IPS DF 4.7 (cell line): ENCODE measurements around the gene EGFL8.
"Not testable (repeated sequence)": the region's sequence is repeated elsewhere in the genome, so short reads cannot be mapped to it uniquely, and the experiment has no call there.

ENCODE experiments used
- DNase-seq: peaks from one replicate; pipeline ENCODE4 v3.0.0-alpha.2; 2013; ENCODE audit warnings: low spot score; ENCODE audit errors: extremely low read depth

EGFL8 gene

DNA sequence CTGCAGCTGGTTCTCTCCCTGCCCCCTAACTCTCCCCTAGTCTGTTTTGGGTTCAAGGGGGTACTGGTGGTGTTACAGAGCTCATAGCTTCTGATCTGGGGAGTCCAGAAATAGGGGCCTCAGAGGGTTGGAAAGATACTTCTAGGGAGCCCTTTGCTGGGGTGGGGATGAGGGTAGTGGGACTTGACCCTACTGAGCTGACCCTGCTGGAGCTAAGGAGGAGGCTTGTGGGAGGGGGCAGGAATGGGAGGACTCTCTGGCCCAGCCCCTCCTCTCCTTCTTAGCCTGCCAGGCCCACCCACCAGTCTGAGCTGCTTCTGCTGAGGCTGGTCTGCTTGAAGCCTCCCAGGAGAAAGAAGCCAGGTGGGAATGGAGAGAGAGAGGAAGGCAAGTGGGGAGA is at the start of gene EGFL8:
Gene EGFL8, plus strand, starts transcription at position 301 of the 400 bp plus-strand sequence. CDS start 1,571 bp downstream, outside the sequence.
- no peak for DNase-seq

DNA sequence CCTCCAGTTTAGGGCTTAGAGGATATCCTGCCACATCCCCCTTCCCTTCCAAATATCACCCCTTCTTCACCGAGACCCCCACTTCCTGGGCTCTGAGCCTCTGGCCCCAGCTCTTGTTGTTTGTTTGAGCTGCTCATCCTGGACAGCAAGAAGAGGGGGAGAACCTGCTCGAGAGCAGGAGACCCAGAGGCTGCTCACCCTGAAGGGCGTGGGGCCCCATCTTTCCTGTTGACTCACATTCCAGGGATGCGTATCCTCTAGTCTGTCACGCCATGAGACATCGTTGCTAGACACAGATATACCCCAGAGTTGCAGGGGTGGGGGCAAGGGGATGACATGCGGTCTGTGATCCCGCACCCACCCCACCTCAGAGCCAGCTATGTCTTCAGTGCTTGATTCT is 49.6 kb upstream of the EGFL8 start:
- DNase-seq: no peak

DNA sequence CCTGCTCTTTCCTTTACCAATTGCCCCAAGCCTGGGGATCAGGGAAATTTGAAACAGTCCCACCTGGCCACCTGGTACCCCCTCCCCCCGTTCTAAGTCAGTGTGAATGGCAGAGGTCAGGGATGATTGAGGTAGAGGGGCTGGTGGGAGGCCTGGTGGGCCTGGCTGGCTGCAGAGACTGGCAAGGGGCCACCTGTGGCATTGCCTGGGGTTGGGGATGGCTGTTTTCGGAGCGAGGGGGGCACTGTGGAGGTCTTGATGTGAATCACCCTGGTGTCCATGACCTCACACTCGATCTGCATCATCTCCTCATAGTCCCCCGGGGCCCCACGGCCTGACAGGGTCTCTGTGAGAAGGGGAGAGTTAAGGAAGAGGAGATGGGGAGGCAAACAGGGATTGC is 48.8 kb upstream of the EGFL8 start:
- no peak for DNase-seq

DNA sequence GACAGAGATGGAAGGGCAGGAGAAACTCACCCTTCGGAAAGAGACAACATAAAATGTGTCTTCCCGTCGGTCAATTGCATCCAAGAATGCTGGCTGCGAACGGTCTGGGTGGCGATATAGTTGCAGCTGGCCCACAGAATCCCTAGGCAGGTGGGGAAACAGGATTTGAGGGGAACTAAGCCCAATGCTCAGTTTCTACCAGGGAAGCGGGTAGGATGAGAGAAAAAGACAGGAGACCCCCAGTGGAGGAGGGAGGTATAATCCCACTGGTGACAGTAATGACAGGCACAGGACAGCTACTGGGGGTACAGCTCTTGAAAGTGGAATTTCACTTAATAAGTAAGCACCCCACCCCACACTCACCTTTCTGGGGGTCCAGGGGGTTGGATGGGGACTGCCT is 47.7 kb upstream of the EGFL8 start:
- DNase-seq: no peak

DNA sequence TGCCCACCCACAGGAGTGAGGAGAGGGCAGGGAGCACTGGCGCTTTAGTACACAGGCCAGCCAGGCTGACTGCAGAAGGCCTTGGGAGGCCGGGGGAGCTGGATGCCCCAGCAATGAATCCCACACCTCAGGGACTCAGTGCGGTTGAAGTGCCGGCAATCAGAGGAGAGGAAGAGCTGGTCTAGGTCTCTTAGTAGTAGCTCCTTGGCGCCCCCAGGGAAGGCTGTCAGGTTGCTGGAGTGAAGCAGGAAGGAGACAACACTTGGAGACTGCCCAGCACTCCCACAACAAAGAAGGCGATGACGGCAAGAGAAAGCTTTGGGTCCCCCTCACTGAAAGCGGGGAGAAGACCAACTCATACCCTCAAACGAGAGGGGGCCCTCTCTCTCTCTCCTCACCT is 46.9 kb upstream of the EGFL8 start:
- DNase-seq: no peak

DNA sequence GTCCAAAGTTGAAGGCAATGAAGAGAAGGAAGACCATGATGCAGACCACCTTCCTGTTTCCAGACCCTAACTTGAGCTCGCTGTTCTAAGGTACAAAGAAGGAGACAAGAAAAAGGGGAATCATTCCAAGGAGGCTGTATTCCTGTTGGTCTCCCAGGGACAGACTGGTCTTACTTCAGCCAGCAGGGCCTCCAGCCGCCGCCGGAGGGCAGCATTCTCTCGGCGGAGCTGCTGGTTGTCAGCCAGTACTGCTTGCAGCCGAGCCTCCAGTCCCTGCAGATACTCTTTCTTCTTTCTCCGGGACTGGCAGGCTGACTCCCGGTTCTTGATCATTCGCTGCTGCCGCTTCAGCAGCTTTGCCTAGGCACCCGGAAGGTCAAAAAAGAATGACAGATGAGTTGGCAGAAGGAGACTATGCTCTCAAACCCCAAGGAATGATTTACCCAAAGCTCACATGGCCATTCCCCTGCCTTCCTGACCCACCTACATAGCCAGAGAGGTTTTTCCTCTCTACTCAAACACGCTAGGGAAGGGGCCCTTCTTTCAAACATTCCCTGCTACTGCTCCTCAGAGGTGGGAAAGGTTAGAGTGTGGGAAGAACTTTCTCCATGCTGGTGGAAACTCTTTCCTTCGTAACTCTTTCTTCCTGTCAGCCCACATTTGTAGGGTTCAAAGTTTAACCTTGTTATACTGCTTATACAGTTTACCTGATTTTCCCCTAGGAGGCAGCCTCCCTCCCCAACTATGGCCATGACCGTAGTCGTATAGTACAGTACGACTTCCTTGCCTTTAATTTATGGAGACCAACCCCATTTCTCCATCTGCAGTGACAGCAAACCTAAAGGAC is 45.4 kb upstream of the EGFL8 start:
- DNase-seq: no peak

DNA sequence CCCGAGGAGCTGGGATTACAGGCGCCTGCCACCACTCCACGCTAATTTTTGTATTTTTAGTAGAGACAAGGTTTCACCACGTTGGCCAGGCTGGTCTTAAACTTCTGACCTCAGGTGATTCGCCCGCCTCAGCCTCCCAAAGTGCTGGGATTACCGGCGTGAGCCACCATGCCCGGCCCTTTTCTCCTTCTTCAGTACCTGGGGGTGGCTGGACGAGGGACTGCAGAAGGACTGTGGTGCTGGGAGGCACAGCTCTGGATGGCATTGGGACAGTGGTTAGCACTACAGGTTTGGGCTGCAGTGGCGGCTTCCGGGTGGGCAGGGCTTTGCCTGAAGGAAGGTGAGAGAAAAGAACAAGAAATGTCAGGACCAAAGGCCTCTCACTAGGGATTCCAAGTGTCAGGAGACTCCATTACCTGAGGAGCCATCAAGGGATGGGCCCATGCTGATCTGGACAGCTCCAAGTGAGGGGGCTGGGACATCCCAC is 43.8 kb upstream of the EGFL8 start:
- DNase-seq: no peak

DNA sequence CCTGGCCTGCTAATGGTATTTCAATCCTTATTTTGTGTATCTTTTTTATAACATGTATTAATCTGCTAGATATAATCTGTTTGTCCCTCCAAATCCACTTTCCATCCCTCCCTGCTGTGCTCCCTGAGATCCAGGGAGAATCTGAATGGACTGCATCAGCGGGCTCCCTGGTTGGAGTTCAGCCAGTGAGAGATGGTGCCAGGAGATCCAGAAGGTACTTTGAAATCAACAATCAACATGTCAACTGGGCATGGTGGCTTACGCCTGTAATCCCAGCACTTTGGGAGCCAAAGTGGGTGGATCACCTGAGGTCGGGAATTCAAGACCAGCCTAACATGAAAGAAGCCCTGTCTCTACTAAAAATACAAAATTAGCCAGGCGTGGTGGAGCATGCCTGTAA is 40.7 kb upstream of the EGFL8 start:
- DNase-seq: no peak

DNA sequence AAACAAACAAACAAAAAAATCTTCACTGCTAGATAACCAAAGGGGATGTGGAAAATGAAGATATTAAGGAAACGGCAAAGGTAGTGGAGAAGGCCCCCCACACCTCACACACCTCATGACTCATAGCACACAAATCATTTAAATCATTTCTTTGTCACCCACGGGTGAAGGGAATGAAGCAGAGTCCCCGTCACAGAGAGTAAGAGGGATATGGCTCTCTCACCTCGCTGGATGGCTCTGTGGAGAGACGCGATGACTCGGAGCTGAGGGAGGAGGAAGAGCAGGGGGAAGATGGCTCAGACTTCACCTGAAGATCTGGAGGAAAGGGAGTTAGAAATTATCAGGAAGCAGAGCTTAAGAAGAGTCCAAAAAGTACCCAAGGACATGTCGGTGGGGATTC is 37.5 kb upstream of the EGFL8 start:
- DNase-seq: no peak

DNA sequence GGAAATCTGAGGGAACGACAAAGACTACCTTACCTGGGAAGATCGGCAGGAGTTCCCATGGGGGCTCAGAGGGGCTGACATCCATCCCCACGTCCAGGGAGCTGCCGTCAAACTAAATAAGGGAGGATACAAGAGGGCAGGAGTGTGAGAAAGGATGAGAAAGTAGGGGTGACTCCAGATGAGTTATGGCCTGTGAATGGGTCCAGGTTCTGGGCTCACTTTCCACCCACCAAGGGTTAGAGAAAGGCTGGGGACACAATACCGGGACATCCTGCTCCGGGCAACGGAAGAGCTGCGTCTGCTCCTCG is 37.0 kb upstream of the EGFL8 start:
- no peak for DNase-seq

DNA sequence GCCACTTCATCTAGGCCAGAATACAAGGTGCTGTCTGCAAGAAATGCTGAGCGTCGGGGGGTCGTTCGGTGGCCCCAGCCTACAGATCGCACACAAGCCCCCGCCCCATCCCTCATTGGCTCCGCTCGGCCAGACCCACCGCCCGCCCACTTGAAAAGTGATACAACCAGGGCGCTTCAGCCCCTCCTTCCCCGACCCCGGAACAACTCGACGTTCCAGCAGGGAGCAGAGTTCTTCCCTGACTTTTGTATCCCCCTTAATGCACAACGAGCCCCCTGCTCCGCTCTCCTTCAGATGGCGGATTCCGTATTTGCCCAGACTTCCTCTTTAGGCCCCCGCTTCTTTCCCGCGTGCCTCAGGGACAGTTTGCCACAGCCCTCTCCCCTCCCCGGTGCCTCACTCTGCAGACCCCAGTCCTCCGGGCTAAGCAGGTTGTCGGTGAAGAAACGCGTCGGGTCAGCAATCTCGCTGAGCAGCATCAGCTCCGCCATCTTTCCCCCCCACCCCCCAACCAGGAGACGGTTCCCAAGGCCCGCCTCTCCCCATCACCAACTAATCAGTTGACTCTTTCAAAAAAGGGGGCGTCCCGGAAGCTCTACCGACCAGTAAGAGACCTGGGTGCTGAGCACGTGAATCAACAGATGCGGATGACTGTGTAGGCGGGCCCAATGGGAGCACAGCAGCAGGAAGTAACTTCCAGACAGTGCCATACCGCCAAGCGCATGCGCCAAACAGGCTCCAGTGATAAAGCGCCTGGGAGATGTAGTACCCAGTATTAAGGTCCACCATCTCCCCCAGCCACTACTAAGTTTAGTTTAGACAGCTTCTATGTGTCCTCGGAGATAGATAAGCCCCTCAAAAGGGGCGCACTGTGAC is 36.4 kb upstream of the EGFL8 start, which contains the start of gene ATF6B:
Gene ATF6B, minus strand, starts transcription at position 530 of the 876 bp plus-strand sequence. Its CDS starts 39 bp downstream, at position 491.
- peak; percentile 95 for DNase-seq

DNA sequence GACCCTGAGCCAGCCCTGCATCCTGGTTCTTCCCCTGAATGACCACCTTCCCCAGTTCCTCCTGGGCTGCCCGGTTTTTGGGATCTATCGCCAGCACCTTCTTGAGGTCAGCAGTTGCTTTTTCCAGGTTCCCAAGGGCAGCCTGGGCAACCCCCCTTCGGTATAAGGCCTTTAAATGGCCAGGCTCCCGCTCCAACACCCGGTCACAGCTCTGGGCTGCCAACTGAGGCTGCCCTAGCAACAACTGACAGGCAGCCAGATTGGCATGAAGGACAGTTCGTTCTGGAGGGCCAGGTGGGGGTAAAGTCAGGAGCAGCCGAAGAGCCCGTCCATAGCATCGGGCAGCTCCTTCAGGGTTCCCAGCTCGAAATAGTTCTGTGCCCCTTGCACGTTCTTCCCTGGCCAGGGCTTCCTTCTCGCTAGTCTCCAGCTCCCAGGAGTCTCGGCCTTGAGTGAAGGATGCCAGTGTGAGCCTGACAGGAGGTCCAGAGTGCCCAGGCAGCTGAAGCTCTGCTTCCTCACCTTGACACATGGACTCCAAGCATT is 35.6 kb upstream of the EGFL8 start:
- no peak for DNase-seq

DNA sequence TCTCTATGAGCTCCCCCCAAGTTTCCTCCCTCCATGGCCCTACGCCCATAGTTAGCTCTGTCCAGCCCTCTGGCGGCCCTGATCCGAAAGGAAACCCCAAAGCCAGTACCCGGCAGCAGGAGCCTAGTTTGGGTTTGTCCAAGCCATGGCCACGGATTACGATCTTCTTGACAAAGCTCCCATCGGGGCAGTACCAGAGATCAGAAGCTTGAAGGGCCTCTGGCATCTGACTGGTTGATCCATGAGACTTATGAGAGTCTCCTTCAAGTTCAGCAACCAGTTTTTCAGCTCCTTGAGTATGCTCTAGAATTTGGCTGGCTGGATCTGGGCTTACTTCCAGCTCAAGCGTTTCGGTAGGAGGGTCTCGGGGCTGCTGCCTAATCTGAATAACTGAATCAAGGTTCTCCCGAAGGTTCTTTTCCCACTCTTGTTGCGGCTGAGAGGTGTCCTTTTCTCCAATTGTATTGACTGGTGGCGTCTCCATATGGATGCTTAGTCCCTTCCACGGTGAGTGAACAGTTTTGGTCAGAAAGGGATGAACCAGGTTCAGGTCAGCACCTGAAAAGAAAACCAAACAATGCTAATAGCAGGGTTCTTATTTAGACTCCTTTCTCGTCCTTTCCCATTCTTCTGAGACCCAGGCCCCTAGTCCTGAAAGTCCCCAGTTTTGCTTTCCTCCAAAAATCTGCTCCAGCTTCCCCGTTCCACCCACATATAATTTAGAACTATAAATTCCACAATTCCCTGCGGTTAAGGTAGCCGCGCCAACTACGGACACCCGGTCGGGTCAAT is 34.9 kb upstream of the EGFL8 start:
- no peak for DNase-seq

DNA sequence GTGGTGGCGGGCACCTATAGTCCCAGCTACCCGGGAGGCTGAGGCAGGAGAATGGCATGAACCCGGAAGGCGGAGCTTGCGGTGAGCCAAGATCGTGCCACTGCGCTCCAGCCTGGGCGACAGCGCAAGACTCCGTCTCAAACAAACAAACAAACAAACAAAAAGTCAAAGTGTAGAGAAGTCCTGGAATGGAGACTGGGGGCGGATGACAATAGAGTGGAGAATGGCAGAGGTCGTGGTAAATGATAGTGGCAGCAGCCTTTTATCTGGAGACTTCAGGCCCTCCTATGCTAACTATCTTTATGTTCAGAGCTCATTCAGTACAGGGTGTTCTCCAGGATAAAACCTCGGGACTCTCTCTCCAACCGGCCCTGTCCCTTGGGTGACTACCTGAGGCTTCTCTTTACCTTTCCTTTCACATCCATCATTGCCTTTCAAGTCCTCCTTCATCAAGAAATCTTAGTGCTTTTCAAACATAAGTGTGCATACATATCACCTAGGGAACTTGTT is 32.9 kb upstream of the EGFL8 start:
- no peak for DNase-seq

DNA sequence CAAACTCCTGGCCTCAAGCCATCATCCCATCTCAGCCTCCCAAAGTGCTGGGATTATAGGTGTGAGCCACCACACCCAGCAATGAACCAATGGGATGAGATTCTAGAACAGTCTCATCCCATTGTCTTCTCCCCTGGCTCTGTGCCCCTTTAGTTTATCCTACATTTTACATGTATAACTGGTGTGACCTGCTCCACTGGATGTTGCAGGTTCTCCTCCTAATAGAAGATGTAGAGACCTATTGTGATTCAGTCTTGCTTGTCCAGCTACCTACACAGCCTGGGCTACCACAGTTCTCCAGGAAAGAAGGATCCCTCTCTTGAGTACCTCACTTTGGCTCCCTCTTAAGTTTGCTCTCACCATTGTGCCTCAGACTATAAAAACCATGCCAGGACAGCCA is 32.3 kb upstream of the EGFL8 start:
- DNase-seq: no peak

DNA sequence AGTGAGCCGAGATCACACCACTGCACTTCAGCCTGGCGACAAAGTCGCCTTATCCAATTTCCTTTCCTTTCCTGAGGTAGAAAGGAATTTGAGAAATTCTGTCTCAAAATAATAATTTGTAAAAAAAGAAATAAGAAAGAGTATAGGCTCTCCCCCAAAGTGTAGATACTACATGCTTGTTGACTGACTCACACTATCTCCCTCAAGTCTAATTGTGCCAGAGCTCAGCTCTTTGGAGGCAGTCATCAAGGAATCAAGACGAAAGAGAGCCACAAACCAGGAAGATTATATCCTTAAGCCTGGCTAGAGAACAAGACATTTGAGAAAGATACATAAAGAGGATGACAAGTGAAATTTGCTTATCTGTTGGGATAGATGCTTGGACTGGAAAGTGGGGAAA is 30.6 kb upstream of the EGFL8 start:
- DNase-seq: no peak

DNA sequence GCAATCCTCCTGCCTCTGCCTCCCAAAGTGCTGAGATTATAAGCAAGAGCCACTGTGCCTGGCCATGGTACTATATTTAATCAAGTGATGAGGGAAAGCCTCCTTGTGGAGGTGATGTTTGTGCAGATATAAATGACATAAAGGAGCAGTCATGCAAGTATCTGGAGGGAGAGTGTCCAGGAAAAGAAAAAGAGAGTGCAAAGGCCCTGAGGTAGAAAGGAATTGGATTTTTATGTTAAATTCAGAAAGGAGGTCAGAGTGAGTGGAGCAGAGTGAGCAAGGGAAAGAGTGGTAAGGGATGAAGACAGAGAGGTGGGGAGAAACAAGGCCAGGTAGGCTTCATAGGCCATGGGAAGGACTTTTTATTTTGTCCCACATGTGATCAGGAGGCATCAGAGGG is 26.9 kb upstream of the EGFL8 start:
- no peak for DNase-seq

DNA sequence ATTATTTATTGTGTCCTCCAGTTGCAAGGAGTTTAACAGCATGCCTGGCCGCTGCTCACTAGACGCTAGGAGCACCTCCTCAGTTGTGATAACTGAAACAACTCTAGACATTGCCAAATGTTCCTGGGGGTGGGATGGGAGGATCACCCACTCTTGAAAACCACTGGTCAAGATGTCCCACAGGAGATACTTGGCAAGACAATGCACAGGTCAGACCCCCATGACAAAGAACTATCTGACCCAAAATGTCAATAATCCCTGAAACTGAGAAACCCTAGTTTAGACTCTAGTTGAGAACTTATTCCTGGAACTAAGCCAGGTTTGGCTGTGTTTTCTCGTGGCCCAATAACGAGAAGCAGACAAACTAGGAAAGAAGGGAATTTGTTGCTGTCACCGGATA is 24.8 kb upstream of the EGFL8 start:
- no peak for DNase-seq

DNA sequence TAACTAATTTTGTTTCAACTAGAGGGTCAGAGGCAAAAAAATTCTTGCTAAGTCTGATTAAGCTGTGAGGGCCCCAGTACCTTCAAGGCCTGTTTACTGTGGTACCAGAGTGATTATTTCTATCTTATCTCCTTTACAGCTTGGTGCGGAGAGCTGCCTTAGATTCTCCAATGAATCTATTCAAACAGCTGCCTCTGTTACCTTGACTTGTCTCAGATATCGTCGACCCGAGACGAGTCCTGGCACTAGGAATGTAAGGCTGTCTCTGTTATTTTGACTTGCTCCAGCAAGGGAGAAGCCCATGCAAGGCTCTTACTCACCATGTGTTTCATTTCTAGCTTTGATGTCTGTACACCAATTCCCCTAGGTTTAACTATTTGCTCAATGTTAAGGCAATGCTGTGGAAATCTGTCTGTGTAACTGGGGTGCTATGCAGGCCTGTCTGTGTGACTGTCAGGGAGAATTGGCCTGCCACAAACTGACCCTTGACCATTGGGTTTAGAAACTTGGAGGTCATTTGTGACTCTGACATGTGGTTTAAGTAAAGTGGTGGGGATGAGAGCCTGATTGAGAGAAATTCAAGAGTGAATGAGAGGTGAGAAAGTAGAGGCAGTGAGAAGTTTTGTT is 23.9 kb upstream of the EGFL8 start:
- DNase-seq: no peak

DNA sequence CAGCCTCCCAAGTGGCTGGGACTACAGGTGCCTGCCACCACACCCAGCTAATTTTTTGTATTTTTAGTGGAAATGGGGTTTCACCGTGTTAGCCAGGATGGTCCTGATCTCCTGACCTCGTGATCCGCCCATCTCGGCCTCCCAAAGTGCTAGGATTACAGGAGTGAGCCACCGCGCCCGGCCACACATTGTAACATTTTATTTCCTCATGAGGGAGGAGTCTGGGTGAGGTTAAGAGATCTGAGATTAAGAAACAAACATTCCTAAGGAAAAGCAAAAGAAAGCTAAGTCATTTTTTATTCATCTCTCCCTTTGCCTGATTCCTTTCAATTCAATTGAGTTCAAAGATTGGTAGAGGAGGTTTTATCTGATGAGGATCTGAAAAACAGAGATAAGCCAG is 20.2 kb upstream of the EGFL8 start:
- not testable (repeated sequence) for DNase-seq

DNA sequence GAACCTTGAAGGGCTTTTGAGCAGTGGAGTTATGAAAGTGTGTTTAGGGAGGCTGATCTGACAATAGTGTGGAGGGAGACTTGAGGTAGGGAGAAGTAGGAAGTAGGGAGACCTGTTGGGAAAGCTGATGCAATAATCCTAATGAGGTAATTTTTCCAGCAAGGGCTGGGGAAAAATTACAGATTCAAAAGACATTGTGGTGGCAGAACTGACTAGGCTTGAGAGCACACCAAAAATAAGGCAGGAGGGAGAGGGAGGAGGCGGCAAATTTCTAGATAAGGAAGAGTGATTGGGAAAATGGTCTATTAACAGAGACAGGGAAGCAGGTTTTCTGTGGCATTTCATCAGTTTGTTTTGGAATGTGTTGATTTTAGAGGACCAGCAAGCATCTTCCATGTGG is 18.1 kb upstream of the EGFL8 start:
- no peak for DNase-seq
